T-helper 1 cell treated with Interleukin-12 subunit alpha and Interleukin-12 subunit beta and Interleukin-4 antibody, amounts not matched to agents 30 μg/mL and 1 μg/mL, for 36 hours (primary cell): ENCODE measurements around the gene CD163L1.

Experiments used
- H3K27ac Mint-ChIP-seq: one replicate; pipeline ENCODE4 v1.8.0; 2021; ENCODE audit warnings: mild to moderate bottlenecking, mixed read lengths
- H3K27me3 Mint-ChIP-seq: one replicate; pipeline ENCODE4 v1.8.0; 2021; ENCODE audit warnings: low read depth, mixed read lengths
- H3K36me3 Mint-ChIP-seq: one replicate; pipeline ENCODE4 v1.8.0; 2021; ENCODE audit warnings: low read depth, mixed read lengths
- H3K4me1 Mint-ChIP-seq: one replicate; pipeline ENCODE4 v1.8.0; 2021; ENCODE audit warnings: low read depth, mixed read lengths
- H3K4me3 Mint-ChIP-seq: one replicate; pipeline ENCODE4 v1.8.0; 2021; ENCODE audit warnings: mild to moderate bottlenecking, moderate library complexity, mixed read lengths
- H3K9me3 Mint-ChIP-seq: one replicate; pipeline ENCODE4 v1.8.0; 2021; ENCODE audit warnings: mixed read lengths

The CD163L1 gene

GRCh38 chr12:7327918-7328317 lies 116.0 kb downstream of the CD163L1 start:
- Mint-ChIP-seq H3K27ac (no peak overlapping the region), H3K4me3 (no peak overlapping the region), H3K27me3 (peaks cover 8% of the 10 kb centered on the region), H3K36me3 (no peaks in the 10 kb centered on the region), H3K4me1 (no peaks in the 10 kb centered on the region), H3K9me3 (peaks cover 2% of the 10 kb centered on the region)

- Mint-ChIP-seq H3K36me3 (no peaks in the 10 kb centered on the region), H3K4me3 (no peak overlapping the region), H3K27ac (no peak overlapping the region), H3K4me1 (no peaks in the 10 kb centered on the region), H3K27me3 (peaks cover 7% of the 10 kb centered on the region), H3K9me3 (no peaks in the 10 kb centered on the region)
Measured at GRCh38 chr12:7324176-7324575, 119.8 kb downstream of the CD163L1 start.

- no peaks in the 10 kb centered on the region for H3K4me1 Mint-ChIP-seq
- H3K27ac Mint-ChIP-seq: no peak overlapping the region
- H3K36me3 Mint-ChIP-seq: no peaks in the 10 kb centered on the region
- H3K9me3 Mint-ChIP-seq: no peaks in the 10 kb centered on the region
- H3K27me3 Mint-ChIP-seq: peaks cover 5% of the 10 kb centered on the region
- no peak overlapping the region for H3K4me3 Mint-ChIP-seq
Measured at GRCh38 chr12:7322599-7322998, 121.4 kb downstream of the CD163L1 start.

- no peak overlapping the region for H3K27ac Mint-ChIP-seq
- no peaks in the 10 kb centered on the region for H3K36me3 Mint-ChIP-seq
- H3K27me3 Mint-ChIP-seq: peaks cover 2% of the 10 kb centered on the region
- no peak overlapping the region for H3K4me3 Mint-ChIP-seq
- H3K4me1 Mint-ChIP-seq: no peaks in the 10 kb centered on the region
- no peaks in the 10 kb centered on the region for H3K9me3 Mint-ChIP-seq
Measured at GRCh38 chr12:7321624-7322023, 122.3 kb downstream of the CD163L1 start.

- Mint-ChIP-seq H3K27ac (no peak overlapping the region), H3K9me3 (no peaks in the 10 kb centered on the region), H3K4me3 (no peak overlapping the region), H3K36me3 (no peaks in the 10 kb centered on the region), H3K27me3 (no peaks in the 10 kb centered on the region), H3K4me1 (no peaks in the 10 kb centered on the region)
Measured at GRCh38 chr12:7319930-7320329, 124.0 kb downstream of the CD163L1 start.

GRCh38 chr12:7310070-7310469 lies 133.9 kb downstream of the CD163L1 start:
- Mint-ChIP-seq H3K4me1 (no peaks in the 10 kb centered on the region), H3K36me3 (no peaks in the 10 kb centered on the region), H3K9me3 (no peaks in the 10 kb centered on the region), H3K27me3 (no peaks in the 10 kb centered on the region), H3K4me3 (no peak overlapping the region), H3K27ac (no peak overlapping the region)
